Measurements from ENCODE around the gene LMCD1.

LMCD1 gene

DNA sequence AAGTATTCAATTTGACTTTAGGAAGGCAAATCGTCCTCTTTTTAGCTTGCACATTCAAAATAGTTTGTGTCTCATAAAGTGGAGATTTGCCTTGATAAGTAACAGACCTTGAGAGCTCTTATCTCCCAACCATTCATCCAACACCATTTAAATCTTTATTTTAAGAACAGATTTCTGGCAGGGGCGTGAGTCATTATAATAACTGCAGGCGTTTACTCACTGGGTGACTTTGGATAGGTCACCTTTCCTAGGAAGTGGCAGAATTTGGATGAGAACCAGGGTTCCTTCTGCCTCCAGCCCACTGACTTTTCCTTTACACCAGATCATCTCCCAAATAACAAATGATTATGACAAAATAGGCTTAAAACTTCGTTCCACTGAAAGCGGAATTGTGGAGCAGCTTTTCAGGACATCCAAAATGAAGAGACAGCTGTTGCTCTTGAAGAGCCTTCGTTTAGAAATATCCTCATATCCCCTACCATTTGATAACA lies 5.0 kb downstream of the LMCD1 start:
- DNase-seq: no peak

DNA sequence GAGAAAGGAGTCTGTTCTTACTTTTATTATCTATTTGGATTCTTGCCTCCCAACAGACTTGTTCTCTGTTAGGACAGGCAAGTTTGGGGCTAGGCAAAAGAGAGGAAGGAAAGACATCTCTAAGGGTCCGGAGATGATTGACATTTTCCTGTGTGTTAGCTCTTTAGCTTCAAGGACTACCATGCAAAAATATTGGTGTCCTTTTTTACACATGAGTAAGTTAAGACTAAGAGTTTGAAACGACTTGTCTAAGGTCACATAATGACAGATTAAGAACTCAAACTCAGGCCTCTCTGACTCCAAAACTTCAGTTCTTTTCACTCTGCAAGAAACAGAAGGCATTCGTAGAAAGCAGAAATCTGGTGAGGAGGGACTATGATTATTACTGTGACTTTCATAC lies 5.9 kb downstream of the LMCD1 start:
- DNase-seq: no peak

DNA sequence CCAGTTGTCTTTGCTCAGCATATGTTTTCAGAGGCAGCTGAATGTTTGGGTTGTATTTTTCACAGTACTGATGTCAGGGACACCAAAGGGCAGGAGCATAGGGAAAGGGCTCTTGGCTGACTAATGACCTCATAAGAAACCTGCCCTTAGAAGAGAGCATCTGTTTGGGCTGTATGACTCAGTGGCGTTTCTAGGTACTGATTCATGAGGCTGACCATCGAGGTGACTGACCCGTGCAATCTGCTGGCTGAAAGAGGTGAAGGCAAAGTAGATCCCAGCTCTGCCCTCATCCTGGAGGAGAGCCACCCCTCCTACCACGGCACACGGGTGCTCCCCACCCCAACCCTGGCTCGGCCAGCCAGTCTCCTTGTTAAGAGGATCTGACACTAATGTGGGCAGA lies 8.3 kb downstream of the LMCD1 start:
- DNase-seq: no peak

DNA sequence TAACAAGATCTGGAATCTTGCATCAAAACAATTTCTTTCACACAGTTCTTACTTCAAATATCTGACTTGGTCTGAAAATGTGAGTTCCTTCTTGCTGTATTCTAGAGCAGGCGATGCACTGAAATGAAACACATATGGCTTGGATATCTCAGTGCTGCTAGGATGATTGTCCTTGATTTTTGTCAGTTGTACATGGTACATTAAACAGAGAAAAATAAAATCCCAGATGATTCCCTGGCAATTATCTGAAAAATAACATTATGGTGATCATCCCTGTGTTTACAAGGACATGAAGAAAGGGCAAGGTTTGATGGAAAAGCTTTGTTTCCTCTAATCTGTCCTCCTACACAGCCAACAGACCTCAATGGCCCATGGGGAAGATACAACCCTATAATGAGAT lies 10.6 kb downstream of the LMCD1 start:
- no peak for DNase-seq

DNA sequence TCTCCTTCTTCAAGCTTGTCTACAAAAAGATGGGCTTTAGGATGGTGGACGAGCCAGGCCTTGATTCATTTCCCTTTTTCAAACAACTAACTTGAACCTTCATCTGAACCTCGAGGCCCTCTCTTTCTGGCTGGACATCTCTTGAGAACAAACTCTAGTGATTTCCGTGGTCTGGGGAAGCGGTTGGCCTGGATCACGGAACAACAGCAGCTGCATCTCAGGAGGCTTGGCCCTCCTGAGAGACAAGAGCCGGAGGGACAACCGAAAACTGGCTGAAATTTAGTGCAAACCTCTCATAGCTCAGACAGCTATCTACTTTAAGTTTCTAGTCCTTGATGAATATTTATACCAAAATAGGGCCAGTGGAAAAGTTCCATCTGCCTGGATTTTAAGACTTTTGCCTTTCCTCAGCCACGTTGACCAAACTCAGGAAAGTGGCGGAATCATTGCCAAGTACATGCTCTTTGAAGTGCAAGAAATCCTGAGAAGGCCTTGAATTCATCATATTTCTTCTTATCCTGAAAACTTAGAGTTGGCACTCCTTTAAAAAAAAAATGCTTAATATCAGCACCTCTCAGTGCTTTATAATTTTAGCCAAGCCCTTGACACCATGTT lies 14.5 kb downstream of the LMCD1 start:
- no peak for DNase-seq

DNA sequence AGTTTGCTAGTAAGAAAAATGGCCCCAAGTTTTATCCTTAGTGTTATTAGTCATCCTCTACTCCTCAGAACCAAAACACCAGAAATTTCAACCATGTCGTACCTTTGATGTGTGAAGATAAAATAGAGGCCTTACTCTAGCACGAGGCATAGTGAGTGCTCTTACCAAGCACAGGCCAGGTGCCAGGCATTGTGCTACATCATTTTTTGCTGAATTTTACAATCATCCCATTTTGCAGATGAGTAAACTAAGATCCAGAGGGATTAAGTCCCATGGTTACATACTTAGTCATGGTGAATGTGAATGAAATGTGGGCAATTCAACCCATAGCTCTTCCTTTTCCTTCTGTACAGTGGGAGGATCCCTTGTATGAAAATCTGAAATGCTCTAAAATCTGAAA lies 15.2 kb downstream of the LMCD1 start:
- no peak for DNase-seq

DNA sequence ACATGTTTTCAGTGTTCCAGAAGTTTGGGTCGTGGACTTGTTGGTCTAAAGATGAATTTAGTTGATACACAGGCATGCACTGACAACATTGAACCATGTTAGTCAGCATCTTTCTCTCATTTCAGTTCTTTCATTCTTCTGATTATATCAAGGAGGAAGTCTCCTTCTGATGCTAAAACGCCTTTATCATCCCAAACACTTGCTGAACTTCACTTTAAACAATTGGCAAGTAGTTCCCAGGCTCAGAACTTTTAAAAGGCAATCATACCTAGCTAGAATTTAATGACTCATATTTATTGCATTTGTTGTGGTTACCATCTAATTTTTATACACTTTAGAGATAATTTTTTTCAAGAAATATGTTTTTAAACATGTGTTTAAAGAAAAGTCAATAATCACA lies 15.9 kb downstream of the LMCD1 start:
- no peak for DNase-seq

DNA sequence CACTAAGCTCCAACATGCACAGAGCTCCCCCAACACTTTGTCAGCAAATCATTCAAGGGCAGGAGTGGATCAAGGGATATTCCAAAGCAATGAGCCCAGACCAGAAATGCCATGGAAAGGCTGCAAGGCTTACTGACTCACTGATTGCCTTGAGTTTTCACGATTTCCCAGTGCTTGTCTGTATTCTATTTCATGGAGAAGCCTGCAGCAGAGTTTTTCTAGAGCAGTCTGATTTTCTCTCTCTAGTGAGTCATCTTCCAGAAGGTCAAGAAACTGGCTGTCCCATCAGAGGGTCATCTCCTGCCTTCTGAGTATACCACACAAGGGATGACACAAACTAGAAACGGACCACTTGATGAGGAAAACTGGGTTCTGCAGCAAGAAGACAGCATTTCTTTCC lies 16.5 kb downstream of the LMCD1 start:
- no peak for DNase-seq

DNA sequence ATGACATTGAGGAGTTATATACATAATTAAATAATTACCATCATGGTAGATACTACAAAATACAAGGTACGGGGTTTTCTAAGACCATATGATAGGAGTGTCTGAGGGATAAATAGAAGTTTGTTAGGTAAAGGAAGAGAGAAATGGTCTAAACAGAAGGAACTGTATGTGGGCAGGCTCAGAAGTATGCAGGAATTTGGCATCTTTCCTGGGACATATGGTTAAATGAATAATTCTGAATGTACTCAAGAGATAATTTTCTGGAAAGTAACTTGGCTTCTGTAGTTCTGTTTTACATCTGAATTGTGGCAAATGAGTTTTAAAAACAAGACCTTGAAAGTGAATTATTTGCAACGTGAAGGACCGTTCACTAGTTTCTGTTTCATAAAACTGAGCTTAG lies 17.5 kb downstream of the LMCD1 start:
- DNase-seq: no peak

DNA sequence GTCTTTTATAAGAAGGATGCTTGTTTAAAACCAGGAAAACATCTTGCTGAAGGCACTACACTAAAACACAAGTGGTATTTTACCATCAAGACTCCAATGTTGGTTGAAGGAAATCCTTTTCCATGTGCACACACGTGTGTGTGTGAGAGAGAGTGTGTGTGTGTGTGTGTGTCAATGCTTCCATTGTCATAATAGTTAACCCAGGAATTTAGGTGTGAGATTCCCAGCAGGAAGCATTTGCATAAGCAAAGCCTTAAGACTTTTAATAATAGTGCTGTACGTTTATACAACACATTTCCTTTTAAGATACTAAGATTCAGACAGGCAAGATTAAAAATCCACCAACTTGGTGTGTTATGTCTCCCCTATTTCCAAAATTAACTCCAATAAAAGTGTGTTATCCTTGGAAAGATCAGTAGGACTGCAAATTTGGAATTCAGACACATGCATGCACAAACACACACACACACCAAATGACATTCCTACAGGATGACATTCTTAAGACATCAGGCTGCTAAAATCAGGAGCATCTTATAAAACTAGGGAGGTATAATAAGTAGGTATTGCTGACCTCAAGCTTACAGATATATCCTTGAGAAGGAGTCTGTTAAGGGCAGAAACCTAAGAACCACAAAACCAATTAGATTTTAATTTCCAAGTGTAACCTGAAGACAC lies 18.3 kb downstream of the LMCD1 start:
- no peak for DNase-seq

DNA sequence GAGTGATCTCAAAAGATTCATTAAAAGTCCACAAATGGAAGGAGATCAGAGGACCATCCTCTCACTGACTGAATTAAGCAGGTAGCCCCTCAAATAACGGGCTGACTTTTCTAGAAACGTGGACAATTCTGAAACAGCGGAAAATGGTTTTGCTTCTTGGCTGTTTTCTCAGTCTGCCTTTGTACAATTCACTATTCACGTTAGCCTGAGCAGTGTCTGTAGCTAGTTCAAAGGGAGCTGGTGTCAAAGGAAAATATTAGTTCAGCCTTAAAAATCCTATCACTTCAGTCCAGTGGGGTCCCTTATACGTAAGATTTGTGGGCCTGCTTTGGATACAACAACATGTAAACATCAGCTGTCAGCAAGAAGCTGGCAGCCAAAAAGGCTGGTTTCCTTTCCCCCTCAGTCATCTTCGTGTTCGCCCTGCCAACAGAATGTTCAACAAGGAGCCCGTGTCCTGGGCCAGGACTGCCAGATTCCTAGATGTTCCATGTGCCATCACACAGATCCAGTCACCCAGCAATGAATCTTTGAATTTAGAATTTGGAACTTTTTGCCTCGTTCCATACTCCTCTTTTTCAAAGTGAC lies 19.3 kb downstream of the LMCD1 start:
- DNase-seq: no peak

DNA sequence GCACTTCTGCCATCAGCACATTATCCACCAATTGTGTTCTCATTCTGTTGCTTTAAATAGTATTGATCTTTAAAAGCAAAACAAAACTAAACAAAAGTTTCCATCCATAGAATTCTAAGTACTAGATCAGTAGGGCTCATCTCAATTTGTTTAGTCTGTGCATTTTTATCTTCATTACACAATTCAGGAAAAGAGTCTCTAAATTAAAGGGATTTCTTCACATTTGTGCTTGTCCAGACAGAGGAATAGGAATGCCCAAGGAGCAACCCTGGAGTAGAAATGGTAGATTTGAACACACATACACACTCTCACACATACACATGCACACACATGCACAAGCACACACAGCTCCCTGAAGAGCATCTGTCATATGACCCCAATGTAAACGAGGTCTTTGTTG lies 21.4 kb downstream of the LMCD1 start:
- no peak for DNase-seq

DNA sequence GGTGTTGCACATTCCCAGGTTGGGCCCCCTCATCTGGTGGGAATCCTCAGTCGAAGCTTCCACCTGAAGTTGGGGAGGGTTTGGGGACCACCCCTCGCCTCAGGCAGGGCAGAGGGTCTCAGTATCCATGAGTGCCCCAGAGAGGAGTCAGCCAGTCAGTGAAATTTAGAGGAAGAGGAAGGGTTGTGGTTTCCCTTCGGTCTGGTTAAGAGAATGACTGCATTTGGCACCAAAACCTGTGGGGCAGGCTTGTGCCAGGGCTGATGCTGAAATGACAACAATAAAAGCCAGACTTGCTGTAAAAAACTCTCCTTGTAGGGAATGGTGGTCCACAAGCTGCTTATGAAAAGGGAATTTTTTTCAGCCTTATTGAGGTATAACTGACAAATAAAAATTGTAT lies 22.6 kb downstream of the LMCD1 start:
- no peak for DNase-seq

DNA sequence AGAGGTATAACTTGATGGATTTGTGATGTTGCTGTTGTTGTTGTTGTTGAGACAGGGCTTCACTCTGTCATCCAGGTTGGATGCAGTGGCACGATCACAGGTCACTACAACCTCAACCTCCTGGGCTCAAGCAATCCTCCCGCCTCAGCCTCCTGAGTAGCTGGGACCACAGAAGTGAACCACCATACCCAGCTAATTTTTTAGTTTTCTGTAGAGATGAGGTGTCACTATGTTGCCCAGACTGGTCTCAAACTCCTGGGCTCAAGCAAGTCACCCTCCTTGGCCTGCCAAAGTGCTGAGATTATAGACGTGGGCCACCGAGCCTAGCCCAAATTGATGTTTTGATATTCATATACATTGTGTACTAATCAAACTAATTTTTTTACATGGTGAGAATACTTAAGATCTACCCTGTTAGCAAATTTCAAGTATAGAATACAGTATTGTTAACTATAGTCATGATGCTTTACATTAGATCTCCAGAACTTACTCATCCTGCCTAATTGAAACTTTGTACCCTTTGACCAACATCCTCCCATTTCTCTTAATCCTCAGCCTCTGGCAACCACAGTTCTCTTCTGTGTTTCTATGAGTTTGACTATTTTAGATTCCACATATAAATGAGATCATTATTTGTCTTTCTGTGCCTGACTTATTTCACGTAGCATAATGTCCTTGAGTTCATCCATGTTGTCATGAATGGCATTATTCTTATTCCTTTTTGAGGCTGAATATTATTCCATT lies 23.2 kb downstream of the LMCD1 start:
- DNase-seq: no peak

DNA sequence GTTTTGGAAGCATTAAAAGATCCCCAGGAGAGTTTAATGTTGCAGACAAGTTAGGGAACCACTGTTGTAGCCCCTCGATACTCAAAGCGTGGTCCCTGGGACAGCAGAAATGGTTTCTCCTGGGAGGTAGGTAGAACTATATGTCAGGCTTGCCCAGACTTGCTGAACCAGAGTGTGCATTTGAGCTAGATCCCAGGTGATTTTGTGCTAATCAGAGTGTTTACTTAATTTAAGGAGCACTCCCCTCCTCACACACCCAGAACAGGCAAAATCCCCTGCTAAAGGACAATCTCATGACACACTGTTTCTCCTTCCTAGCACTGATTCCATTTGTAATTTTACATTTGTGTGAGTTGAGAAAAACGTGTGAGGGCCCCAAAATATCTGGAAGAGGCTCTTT lies 24.3 kb downstream of the LMCD1 start:
- DNase-seq: no peak

DNA sequence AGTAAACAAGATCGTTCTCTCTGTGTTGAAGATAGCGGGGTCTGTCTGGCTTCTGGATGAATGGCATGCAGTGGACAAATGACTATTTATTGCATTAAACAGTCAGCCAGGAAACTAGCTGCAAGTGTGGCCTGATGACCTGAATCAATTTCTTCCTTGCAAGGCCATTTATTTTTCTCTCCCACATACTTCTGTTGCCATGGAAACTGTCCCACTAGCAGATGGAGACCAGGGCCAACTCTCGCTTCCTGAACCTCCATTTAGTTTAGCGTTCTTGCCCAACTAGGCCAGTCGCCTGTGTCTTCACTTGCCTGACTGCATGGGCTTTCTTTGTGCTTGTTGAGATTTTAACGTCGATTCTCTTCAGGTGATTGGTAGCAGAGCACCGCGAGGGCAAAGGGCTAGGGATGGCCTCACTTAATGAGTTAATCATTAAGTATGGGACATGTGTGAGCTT lies 27.6 kb downstream of the LMCD1 start:
- DNase-seq: no peak

DNA sequence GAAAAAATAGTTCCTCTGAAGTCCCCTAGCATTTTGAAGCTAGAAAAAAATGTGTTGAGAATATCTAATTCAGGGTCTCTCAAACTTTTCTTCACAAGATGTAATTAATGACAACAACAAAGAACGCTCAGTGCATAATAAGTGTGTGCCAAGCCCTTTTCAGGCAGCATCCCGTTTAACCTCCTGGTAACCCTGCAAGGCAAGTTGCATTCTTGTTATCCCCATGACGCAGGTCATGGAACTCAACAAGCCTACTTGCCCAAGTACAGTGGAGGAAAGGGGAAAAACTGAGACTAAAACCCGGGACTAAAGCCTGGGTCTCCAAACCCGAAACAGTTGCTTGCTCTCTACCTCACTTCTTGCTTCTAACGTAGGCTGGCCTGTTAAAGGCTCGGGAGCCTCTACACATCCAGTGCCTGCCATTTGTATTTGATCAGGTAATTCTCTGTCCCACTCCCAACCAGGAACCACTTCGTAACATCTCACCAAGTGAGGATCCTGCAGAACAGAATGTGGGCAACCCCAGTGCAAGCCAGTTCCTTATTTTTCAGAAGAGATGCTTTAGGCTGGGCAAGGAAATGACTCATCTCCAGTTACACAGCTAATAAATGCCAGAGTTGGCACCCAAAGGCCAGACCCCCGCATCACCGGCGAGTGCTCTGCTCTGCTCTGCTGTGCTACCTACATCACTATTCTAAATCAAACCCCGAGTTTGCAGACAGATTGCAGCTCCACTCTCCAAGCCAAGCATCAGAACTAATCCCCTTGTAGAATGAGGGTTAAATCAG lies 28.3 kb downstream of the LMCD1 start:
- DNase-seq: no peak

DNA sequence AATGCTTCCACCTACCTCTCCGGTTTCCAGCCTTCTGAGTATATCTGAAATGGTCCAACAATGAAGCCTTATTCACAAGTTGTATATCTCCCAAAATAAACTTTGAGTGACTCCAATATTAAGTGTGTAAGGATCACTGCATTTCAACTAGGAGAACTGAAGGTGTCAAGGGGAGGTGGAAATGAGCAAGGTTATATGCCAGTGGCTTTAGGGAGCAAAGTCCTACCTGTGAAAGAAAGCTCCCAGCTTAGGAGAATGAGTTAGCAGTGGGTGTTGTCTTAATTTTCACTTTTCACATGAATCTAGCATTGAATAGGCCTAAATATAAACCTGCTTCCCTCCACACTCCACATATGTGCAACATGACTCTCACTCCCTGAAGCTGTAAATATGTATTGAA lies 29.0 kb downstream of the LMCD1 start:
- DNase-seq: no peak

DNA sequence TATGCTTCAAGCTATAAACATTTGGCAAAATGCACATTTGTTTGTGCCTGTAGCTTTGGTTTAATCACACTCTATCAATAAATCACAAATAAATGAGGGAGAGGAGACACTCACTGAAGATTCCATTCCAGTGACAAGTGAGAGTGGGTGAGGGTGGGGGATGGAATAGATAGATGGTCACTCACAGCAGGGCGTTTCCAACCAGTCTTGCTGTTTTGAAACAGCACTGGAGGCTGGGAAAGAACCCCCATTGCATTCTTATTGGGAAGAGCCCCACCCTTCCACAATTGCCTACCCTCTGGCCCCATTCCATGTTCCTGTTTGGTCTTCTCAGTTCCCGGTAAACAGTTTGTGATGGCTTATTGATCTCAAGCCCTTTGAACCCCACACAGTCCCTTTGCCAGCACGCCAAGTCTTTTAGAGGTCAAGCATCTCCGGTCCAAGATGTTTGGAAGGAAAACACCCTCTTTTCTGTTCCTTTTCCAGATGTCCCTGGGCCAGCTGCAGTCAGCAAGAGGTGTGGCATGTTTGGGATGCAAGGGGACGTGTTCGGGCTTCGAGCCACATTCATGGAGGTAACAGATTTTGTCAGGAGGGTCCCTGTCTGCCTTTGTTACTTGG lies 30.7 kb downstream of the LMCD1 start:
- no peak for DNase-seq

DNA sequence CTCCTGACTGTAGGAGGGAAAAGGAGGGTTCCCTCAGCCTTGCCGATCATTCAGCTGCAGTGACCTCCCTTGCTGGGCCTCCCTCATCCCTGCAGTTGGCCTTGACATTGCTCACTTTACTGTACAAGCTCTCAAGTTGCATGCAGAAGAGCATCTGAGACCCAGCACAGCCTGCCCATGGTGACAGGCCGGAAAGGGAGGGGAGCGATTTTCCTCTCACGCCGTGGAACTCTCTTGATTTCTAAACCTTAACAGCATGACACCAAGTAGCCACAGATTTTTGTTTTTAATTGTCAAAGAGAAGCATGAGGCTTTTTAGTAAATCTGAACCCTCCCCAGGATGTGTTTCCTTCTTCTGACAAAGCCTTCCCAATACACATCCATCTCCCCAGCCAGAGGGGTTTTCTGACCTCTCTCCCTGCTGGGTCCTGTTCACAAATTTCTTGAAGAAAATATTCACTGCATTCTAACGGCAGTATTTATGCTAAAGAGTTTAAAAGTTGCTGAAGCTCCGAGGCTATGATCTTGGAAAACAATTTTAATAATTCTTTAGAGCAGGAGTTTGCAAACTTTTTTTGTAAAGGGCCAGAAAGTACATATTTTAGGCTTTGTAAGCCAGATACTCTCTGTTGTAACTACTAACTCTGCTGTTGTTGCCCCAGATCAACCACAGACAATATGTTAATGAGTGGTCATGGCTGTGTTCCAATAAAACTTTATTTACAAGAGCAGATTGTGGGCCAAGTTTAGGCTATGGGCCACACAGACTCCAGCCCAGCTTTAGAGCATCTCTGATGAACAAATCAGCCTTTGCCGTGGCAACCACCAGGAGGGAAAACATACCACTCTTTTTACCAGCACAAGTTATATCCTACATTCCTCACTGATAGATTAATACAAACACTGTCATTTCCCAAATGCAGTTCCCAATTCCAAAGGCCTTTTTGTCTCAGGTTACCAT lies 34.8 kb downstream of the LMCD1 start:
- no peak for DNase-seq

DNA sequence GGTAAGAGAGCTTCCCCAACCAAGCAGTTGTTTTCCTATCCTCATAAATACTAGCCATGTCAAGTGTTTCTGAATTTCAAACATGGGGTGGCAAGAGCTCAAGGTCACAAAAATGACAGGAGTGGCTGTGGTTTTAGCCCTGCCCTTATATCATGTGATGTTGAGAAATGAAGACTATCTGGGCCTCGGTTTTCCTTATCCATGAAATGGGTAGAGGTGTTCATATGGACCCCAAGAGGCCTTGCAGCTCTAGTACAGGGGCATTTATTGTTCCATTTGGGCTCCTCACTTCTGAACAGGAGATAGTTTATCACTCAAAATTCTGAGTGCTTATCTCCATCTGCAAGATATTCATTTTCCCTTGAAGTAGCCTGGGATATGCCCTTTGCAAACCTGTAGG lies 35.8 kb downstream of the LMCD1 start:
- DNase-seq: no peak

Data from RPMI8226 (cell line).